Effector memory CD4-positive, alpha-beta T cell (primary cell): ENCODE measurements around the gene KCTD5.
"Not testable (repeated sequence)": the region's sequence is repeated elsewhere in the genome, so short reads cannot be mapped to it uniquely, and the experiment has no call there.

Experiments
- DNase-seq, 3 donors: peaks; one replicate each; pipeline ENCODE4 v3.0.0-alpha.2; 2020
- H3K27ac ChIP-seq: 2 replicates; pipeline ENCODE4 v1.7.0; 2013; ENCODE audit warnings: mild to moderate bottlenecking, low read length, moderate library complexity; ENCODE audit not compliant: insufficient read depth, poor library complexity, severe bottlenecking
- H3K27me3 ChIP-seq: replicated peaks from 2 replicates; pipeline ENCODE4 v1.7.0; 2013; ENCODE audit warnings: mild to moderate bottlenecking, low read length; ENCODE audit not compliant: insufficient read depth, control insufficient read depth, poor library complexity, severe bottlenecking
- H3K36me3 ChIP-seq: 2 replicates; pipeline ENCODE4 v1.7.0; 2013; ENCODE audit warnings: mild to moderate bottlenecking, low read length, moderate library complexity; ENCODE audit not compliant: control insufficient read depth, insufficient read depth
- H3K4me1 ChIP-seq: 2 replicates; pipeline ENCODE4 v1.7.0; 2013; ENCODE audit warnings: low read length, mild to moderate bottlenecking; ENCODE audit not compliant: control insufficient read depth, insufficient read depth, poor library complexity, severe bottlenecking
- H3K4me3 ChIP-seq: 2 replicates; pipeline ENCODE4 v1.7.0; 2013; ENCODE audit warnings: low read length, low read depth, mild to moderate bottlenecking; ENCODE audit not compliant: insufficient read depth, poor library complexity, severe bottlenecking
- H3K9me3 ChIP-seq: 2 replicates; pipeline ENCODE4 v1.7.0; 2013; ENCODE audit warnings: mild to moderate bottlenecking, low read length, moderate library complexity; ENCODE audit not compliant: control insufficient read depth

Gene KCTD5

GRCh38 chr16:2671741-2672140 lies 10.6 kb upstream of the KCTD5 start:
- Histone ChIP-seq H3K36me3 (peaks cover 5% of the 10 kb centered on the region), H3K27ac (no peak overlapping the region), H3K4me3 (no peak overlapping the region), H3K9me3 (no peaks in the 10 kb centered on the region), H3K27me3 (no peaks in the 10 kb centered on the region), H3K4me1 (peaks cover 4% of the 10 kb centered on the region)
- no peak for DNase-seq

GRCh38 chr16:2673066-2673999 lies 9.0 kb upstream of the KCTD5 start:
- H3K36me3 ChIP-seq: peaks cover 5% of the 10 kb centered on the region
- DNase-seq: peak; percentile 92 to 95 (median 94)
- no peaks in the 10 kb centered on the region for H3K27me3 ChIP-seq
- peaks cover 4% of the 10 kb centered on the region for H3K4me1 ChIP-seq
- H3K9me3 ChIP-seq: no peaks in the 10 kb centered on the region
- H3K4me3 ChIP-seq: peak overlapping the region; percentile 86
- peak overlapping the region; percentile 77 for H3K27ac ChIP-seq

- H3K36me3 ChIP-seq: no peaks in the 10 kb centered on the region
- no peak overlapping the region for H3K4me3 ChIP-seq
- H3K27me3 ChIP-seq: no peaks in the 10 kb centered on the region
- no peaks in the 10 kb centered on the region for H3K9me3 ChIP-seq
- H3K27ac ChIP-seq: no peak overlapping the region
- peaks cover 4% of the 10 kb centered on the region for H3K4me1 ChIP-seq
- DNase-seq: no peak
Measured at GRCh38 chr16:2675021-2675420, 7.3 kb upstream of the KCTD5 start.

GRCh38 chr16:2675714-2676113 lies 6.6 kb upstream of the KCTD5 start:
- no peak overlapping the region for H3K27ac ChIP-seq
- no peaks in the 10 kb centered on the region for H3K27me3 ChIP-seq
- no peak overlapping the region for H3K4me3 ChIP-seq
- H3K36me3 ChIP-seq: no peaks in the 10 kb centered on the region
- no peak for DNase-seq
- peaks cover 4% of the 10 kb centered on the region for H3K4me1 ChIP-seq
- no peaks in the 10 kb centered on the region for H3K9me3 ChIP-seq

GRCh38 chr16:2676937-2677336 lies 5.4 kb upstream of the KCTD5 start:
- H3K27me3 ChIP-seq, H3K4me3 ChIP-seq, H3K9me3 ChIP-seq, DNase-seq, H3K36me3 ChIP-seq, H3K27ac ChIP-seq: not testable (repeated sequence)
- H3K4me1 ChIP-seq: peaks cover 11% of the 10 kb centered on the region

GRCh38 chr16:2678206-2678965 lies 3.9 kb upstream of the KCTD5 start:
- H3K4me3 ChIP-seq, DNase-seq, H3K9me3 ChIP-seq, H3K27ac ChIP-seq, H3K27me3 ChIP-seq, H3K36me3 ChIP-seq: not testable (repeated sequence)
- H3K4me1 ChIP-seq: peaks cover 13% of the 10 kb centered on the region

- not testable (repeated sequence) for H3K36me3 ChIP-seq, H3K27ac ChIP-seq, H3K4me3 ChIP-seq, DNase-seq, H3K27me3 ChIP-seq, H3K9me3 ChIP-seq
- peaks cover 11% of the 10 kb centered on the region for H3K4me1 ChIP-seq
Measured at GRCh38 chr16:2679902-2680301, 2.4 kb upstream of the KCTD5 start.

- H3K4me3 ChIP-seq, DNase-seq, H3K36me3 ChIP-seq, H3K9me3 ChIP-seq, H3K27ac ChIP-seq, H3K27me3 ChIP-seq: not testable (repeated sequence)
- peaks cover 11% of the 10 kb centered on the region for H3K4me1 ChIP-seq
Measured at GRCh38 chr16:2680360-2680759, 2.0 kb upstream of the KCTD5 start.

GRCh38 chr16:2683041-2683440 lies 718 bp downstream of the KCTD5 start:
- Histone ChIP-seq H3K4me1 (peaks cover 25% of the 10 kb centered on the region), H3K4me3 (peak overlapping the region; percentile 99), H3K27ac (peak overlapping the region; percentile 74)
- H3K36me3 ChIP-seq, DNase-seq, H3K27me3 ChIP-seq, H3K9me3 ChIP-seq: not testable (repeated sequence)

GRCh38 chr16:2686075-2686474 lies 3.8 kb downstream of the KCTD5 start:
- not testable (repeated sequence) for H3K36me3 ChIP-seq, H3K4me3 ChIP-seq, H3K27me3 ChIP-seq, H3K9me3 ChIP-seq, DNase-seq, H3K27ac ChIP-seq
- peaks cover 25% of the 10 kb centered on the region for H3K4me1 ChIP-seq
